ENCODE measurements around the gene SLC4A3. TPM values are rescaled to one million over a fixed set of nuclear protein-coding genes. Genes with fewer than 3 reads are reported as not detected.

The SLC4A3 gene
- total and polyA plus RNA-seq, 2 of the 13 experiments (the other 11 are each of a cell fraction or from before 2014, with no cell fraction given): 0.18 to 0.95 TPM

DNA sequence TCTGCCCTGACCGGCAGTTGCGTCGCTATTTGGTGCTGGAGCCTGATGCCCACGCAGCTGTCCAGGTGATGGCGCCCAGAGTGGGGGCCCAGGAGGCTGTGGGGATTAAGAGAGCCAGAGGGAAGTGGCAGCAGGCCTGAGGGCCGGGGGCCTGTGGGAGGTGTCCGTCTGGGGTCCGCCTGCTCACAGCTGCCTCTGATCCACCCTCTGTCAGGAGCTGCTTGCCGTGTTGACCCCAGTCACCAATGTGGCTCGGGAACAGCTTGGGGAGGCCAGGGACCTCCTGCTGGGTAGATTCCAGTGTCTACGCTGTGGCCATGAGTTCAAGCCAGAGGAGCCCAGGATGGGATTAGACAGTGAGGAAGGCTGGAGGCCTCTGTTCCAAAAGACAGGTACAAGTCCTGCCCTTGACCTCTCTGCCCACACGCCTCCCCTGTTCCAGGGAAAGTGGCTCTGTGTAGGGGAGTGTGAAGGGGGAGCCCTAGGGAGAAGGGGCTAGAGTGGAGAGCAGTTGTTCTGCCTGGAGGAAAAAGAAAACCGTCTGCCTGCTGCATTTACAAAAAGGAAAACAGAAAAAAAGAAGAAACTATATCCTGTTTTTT, 18.2 kb upstream of the SLC4A3 start:
- Histone ChIP-seq H3K4me3 (replicated peaks in 1 of 3; ENCODE audit: insufficient read depth in 1 of 3, low read depth in 2 of 3, low read length in 3 of 3) (no peak overlapping the region), H4K20me1 (ENCODE audit: insufficient read depth, low read length) (no peaks in the 10 kb centered on the region), H3K9me3 (ENCODE audit: low read length) (no peaks in the 10 kb centered on the region), H3K9ac (ENCODE audit: insufficient read depth, low read depth, low read length) (no peak overlapping the region), H3K36me3 (replicated peaks in 1 of 2; ENCODE audit: control insufficient read depth in 1 of 2, insufficient read depth in 2 of 2, low read length in 2 of 2) (peaks cover 16 to 37% of the 10 kb centered on the region in 2 experiments), H3K27me3 (ENCODE audit: control insufficient read depth in 1 of 2, insufficient read depth in 2 of 2, low read length in 2 of 2) (no peaks in the 10 kb centered on the region), H3K79me2 (ENCODE audit: insufficient read depth, low read length) (no peaks in the 10 kb centered on the region), H2AFZ (ENCODE audit: low read length) (no peak overlapping the region), H3K27ac (ENCODE audit: extremely low read length, insufficient read depth, low read length) (no peak overlapping the region), H3K4me1 (ENCODE audit: insufficient read depth, low read length) (peaks cover 16% of the 10 kb centered on the region), H3K4me2 (ENCODE audit: low read depth, low read length) (no peak overlapping the region)
- intact Hi-C loops (cut with micrococcal nuclease; ENCODE audit: unreplicated experiment) (no loop called here), in situ Hi-C loops (cut with HindIII; ENCODE audit: extremely low pct_ligation_motif_present, low pct_unique_long_range_greater_than_20kb) (no loop called here)
- no TSS peak for BruUV-seq (replicated peaks)
- WGBS (ENCODE audit: low lambda C conversion rate): 96% methylated on average over 12 of the region's 13 CpGs
- TF ChIP-seq NFIC (IDR thresholded peaks at IDR 0.05; ENCODE audit: low read length): no peak
- no peak for TF ChIP-seq SYNCRIP (IDR thresholded peaks at IDR 0.05; ENCODE audit: insufficient read depth, low read depth, low read length)
- TF ChIP-seq FOSL1 (CRISPR knock-in tag; IDR thresholded peaks at IDR 0.05; ENCODE audit: borderline replicate concordance): no peak
- TF ChIP-seq NCOA2 (CRISPR knock-in tag; IDR thresholded peaks at IDR 0.05): no peak
- no peak for TF ChIP-seq ZBTB7A (CRISPR knock-in tag; IDR thresholded peaks at IDR 0.05)
- TF ChIP-seq ZC3H4 (CRISPR knock-in tag; IDR thresholded peaks at IDR 0.05; ENCODE audit: borderline replicate concordance): no peak
- no peak for TF ChIP-seq PITX1 (CRISPR knock-in tag; IDR thresholded peaks at IDR 0.05)
- TF ChIP-seq REPIN1 (CRISPR knock-in tag; IDR thresholded peaks at IDR 0.05; ENCODE audit: borderline replicate concordance, low read depth): no peak
- no peak for TF ChIP-seq SCMH1 (CRISPR knock-in tag; IDR thresholded peaks at IDR 0.05; ENCODE audit: borderline replicate concordance)
- TF ChIP-seq, protein P1, sequence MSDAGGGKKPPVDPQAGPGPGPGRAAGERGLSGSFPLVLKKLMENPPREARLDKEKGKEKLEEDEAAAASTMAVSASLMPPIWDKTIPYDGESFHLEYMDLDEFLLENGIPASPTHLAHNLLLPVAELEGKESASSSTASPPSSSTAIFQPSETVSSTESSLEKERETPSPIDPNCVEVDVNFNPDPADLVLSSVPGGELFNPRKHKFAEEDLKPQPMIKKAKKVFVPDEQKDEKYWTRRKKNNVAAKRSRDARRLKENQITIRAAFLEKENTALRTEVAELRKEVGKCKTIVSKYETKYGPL (CRISPR knock-in tag; IDR thresholded peaks at IDR 0.05): no peak
- no peak for TF ChIP-seq ADNP (CRISPR knock-in tag; IDR thresholded peaks at IDR 0.05)
- TF ChIP-seq, protein P2, sequence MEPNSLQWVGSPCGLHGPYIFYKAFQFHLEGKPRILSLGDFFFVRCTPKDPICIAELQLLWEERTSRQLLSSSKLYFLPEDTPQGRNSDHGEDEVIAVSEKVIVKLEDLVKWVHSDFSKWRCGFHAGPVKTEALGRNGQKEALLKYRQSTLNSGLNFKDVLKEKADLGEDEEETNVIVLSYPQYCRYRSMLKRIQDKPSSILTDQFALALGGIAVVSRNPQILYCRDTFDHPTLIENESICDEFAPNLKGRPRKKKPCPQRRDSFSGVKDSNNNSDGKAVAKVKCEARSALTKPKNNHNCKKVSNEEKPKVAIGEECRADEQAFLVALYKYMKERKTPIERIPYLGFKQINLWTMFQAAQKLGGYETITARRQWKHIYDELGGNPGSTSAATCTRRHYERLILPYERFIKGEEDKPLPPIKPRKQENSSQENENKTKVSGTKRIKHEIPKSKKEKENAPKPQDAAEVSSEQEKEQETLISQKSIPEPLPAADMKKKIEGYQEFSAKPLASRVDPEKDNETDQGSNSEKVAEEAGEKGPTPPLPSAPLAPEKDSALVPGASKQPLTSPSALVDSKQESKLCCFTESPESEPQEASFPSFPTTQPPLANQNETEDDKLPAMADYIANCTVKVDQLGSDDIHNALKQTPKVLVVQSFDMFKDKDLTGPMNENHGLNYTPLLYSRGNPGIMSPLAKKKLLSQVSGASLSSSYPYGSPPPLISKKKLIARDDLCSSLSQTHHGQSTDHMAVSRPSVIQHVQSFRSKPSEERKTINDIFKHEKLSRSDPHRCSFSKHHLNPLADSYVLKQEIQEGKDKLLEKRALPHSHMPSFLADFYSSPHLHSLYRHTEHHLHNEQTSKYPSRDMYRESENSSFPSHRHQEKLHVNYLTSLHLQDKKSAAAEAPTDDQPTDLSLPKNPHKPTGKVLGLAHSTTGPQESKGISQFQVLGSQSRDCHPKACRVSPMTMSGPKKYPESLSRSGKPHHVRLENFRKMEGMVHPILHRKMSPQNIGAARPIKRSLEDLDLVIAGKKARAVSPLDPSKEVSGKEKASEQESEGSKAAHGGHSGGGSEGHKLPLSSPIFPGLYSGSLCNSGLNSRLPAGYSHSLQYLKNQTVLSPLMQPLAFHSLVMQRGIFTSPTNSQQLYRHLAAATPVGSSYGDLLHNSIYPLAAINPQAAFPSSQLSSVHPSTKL (CRISPR knock-in tag; IDR thresholded peaks at IDR 0.05): no peak
- TF ChIP-seq SMAD1 (CRISPR knock-in tag; IDR thresholded peaks at IDR 0.05; ENCODE audit: borderline replicate concordance, low read depth): no peak
- TF ChIP-seq NR2C2 (CRISPR knock-in tag; IDR thresholded peaks at IDR 0.05; ENCODE audit: borderline replicate concordance): no peak
- TF ChIP-seq ELF4 (CRISPR knock-in tag; IDR thresholded peaks at IDR 0.05; ENCODE audit: borderline replicate concordance): no peak
- no peak for TF ChIP-seq XRCC5 (optimal IDR thresholded peaks at IDR 0.05; ENCODE audit: low read length)
- TF ChIP-seq IRX3 (CRISPR knock-in tag; IDR thresholded peaks at IDR 0.05; ENCODE audit: borderline replicate concordance, low read depth): no peak
- TF ChIP-seq ZNF121 (CRISPR knock-in tag; IDR thresholded peaks at IDR 0.05): no peak
- ATAC-seq (no peak), FAIRE-seq (no peak), DNase-seq (ENCODE audit: low spot score) (no peak)
- ChIA-PET CTCF (ENCODE audit: low intra/inter-chr PET ratio, low total read pairs) (no interaction called here), POLR2A (no interaction called here)
